Breast epithelium (tissue), 4 donors: ENCODE measurements around the gene KRT2. TPM values are rescaled to one million over a fixed set of nuclear protein-coding genes. Genes with fewer than 3 reads are reported as not detected.

ENCODE experiments used
- DNase-seq, 2 donors: peaks; one replicate each; pipeline ENCODE4 v3.0.0-alpha.2; 2019; ENCODE audit warnings: low spot score in 2 of 2
- H3K27ac ChIP-seq, 2 donors: fragments of 200-600 bp; sonication (generic) in 1 of 2; one replicate each; pipeline ENCODE4 v1.5.1; 2016 to 2019; ENCODE audit warnings: mild to moderate bottlenecking in 1 of 2
- H3K27me3 ChIP-seq, 2 donors: fragments of 200-600 bp; sonication (generic) in 1 of 2; one replicate each; pipeline versions ENCODE4 v1.5.1 to v1.6.0; 2017 to 2019; ENCODE audit warnings: control low read depth in 1 of 2, mild to moderate bottlenecking in 1 of 2
- H3K36me3 ChIP-seq: fragments of 200-600 bp; one replicate; pipeline ENCODE4 v1.5.1; 2019
- H3K4me1 ChIP-seq, 2 donors: fragments of 200-600 bp; sonication (generic); one replicate each; pipeline ENCODE4 v1.5.1; 2016 to 2019; ENCODE audit warnings: control low read depth in 1 of 2
- H3K4me3 ChIP-seq, 3 donors: fragments of 200-600 bp; sonication (generic); 1 replicate in 2 of 3; 2 replicates in 1 of 3; pipeline ENCODE4 v1.5.1; 2016 to 2019; ENCODE audit warnings: mild to moderate bottlenecking in 3 of 3, moderate library complexity in 2 of 3
- H3K9me3 ChIP-seq, 2 donors: fragments of 200-600 bp; sonication (generic) in 1 of 2; one replicate each; pipeline ENCODE4 v1.5.1; 2016 to 2019; ENCODE audit warnings: control low read depth in 1 of 2
- POLR2A ChIP-seq: fragments of 450-650 bp; IDR thresholded peaks from one replicate; pipeline ENCODE4 v1.6.1; 2016; ENCODE audit warnings: antibody characterized with exemption, mild to moderate bottlenecking, moderate library complexity
- POLR2AphosphoS5 ChIP-seq, 3 donors: sonication (generic); formaldehyde crosslinking; IDR thresholded peaks; one replicate each; pipeline ENCODE4 v1.6.1; 2017; ENCODE audit warnings: antibody characterized with exemption in 3 of 3
- intact Hi-C: fragments of 100-400 bp; cut with DNase I; formaldehyde crosslinking; loops from one replicate; pipeline ENCODE4 v1.15.1; 2023; ENCODE audit warnings: low total_unique reads
- total RNA-seq, 3 donors: library from RNA; depleted of rRNA; stranded (reverse); fragments of >200 nt; gene quantifications; one replicate each; pipeline ENCODE4 v1.1.0, GENCODE V29; 2016
- TF ChIP-seq, protein P1 (sequence below), 3 donors: fragments of 450-650 bp; IDR thresholded peaks; one replicate each; pipeline ENCODE4 v1.5.1; 2016 to 2017; ENCODE audit warnings: antibody characterized with exemption in 3 of 3, mild to moderate bottlenecking in 3 of 3, moderate library complexity in 3 of 3

Gene KRT2
- total RNA-seq, 3 donors from 2014 or later, result not detected

DNA sequence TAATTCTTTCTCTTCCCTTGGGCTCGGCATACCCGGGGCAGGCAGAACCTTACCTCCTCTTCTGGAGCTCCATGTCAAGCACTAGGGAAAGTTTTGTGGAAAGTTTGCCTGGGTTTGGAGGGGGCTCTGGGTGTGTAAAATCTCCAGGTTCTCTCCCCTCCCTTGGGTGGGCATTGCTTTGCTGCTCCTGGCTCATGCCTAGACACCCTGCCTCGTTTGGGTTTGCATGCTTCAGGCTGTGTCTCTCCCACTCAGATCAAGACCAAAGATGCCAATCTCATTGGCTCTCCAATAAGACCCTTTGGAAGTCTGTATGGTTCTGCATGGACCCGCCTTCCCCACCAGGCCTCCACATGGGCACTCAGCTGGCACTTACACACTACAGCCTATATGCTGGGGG, 6.2 kb upstream of the KRT2 start:
- no peak overlapping the region for H3K27ac ChIP-seq
- no peaks in the 10 kb centered on the region for H3K9me3 ChIP-seq
- intact Hi-C loops, result no loop called here
- H3K36me3 ChIP-seq, result no peaks in the 10 kb centered on the region
- TF ChIP-seq, protein P1, sequence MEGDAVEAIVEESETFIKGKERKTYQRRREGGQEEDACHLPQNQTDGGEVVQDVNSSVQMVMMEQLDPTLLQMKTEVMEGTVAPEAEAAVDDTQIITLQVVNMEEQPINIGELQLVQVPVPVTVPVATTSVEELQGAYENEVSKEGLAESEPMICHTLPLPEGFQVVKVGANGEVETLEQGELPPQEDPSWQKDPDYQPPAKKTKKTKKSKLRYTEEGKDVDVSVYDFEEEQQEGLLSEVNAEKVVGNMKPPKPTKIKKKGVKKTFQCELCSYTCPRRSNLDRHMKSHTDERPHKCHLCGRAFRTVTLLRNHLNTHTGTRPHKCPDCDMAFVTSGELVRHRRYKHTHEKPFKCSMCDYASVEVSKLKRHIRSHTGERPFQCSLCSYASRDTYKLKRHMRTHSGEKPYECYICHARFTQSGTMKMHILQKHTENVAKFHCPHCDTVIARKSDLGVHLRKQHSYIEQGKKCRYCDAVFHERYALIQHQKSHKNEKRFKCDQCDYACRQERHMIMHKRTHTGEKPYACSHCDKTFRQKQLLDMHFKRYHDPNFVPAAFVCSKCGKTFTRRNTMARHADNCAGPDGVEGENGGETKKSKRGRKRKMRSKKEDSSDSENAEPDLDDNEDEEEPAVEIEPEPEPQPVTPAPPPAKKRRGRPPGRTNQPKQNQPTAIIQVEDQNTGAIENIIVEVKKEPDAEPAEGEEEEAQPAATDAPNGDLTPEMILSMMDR (IDR thresholded peaks at IDR 0.05), result no peak
- TF ChIP-seq POLR2AphosphoS5 (IDR thresholded peaks at IDR 0.05), result no peak
- no peak for TF ChIP-seq POLR2A
- H3K4me3 ChIP-seq, result no peak overlapping the region
- peak in 1 of 2 donors; percentile 11 for DNase-seq
- peaks cover 0 to 4% of the 10 kb centered on the region in 2 donors for H3K27me3 ChIP-seq
- H3K4me1 ChIP-seq, result no peaks in the 10 kb centered on the region

DNA sequence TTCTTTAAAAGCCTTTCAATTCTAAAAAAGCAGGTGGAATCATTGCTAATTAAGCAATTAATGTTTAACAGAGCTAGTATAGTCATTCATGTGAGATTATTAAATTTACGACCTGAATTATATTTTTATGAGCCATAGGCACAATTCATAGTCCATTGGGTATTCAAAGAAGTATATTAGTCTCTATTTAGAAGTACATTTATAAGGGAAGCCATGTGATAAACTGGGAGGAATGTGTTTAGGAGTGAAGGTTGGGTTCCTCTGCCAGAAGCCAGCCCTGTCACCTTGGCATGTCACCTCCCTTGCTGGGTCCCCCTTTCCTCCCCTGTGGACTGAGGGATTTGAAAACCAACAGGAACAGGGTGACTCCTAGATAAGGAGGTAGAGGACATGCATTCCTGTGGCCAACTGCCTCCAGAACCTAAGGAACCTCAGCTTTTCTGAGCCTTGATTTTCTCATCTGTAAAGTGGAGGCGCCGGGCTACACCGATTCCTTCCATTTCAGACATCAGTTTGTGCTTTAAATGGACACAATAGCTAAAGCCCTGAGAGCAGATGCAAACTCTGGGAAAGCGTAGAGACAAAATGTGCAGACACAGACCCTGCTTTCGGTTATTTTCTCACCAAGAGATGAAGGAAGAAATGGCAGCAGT, 5.4 kb upstream of the KRT2 start:
- DNase-seq, result peak in 1 of 2 donors; percentile 9
- TF ChIP-seq, protein P1 (IDR thresholded peaks at IDR 0.05), result no peak
- TF ChIP-seq POLR2AphosphoS5 (IDR thresholded peaks at IDR 0.05) (no peak), POLR2A (no peak)
- Histone ChIP-seq H3K27me3 (peaks cover 0 to 4% of the 10 kb centered on the region in 2 donors), H3K9me3 (no peaks in the 10 kb centered on the region), H3K36me3 (no peaks in the 10 kb centered on the region), H3K4me3 (no peak overlapping the region), H3K27ac (no peak overlapping the region), H3K4me1 (no peaks in the 10 kb centered on the region)
- intact Hi-C loops, result no loop called here

DNA sequence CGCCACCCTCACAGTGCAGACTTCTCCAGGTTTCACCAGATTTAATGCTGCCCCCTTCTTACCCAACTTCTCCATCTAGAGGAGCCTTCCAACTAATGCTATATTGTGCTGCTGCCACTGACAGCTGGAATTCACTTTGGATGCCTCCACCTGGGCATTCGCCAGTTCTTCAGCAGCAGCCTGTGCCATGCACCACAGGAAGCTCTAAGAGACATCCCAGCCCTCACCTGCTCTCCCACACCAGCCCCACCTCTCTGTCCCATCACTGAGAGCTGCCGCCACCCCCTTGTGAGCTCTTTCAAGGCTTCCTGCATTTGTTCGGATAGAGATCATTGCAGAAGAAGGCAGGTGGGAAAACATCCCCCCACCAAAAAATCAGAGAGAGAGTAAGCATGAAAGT, 4.6 kb upstream of the KRT2 start:
- Histone ChIP-seq H3K9me3 (no peaks in the 10 kb centered on the region), H3K4me1 (no peaks in the 10 kb centered on the region), H3K27ac (no peak overlapping the region), H3K27me3 (peaks cover 0 to 4% of the 10 kb centered on the region in 2 donors), H3K36me3 (no peaks in the 10 kb centered on the region), H3K4me3 (no peak overlapping the region)
- TF ChIP-seq, protein P1 (IDR thresholded peaks at IDR 0.05), result no peak
- TF ChIP-seq POLR2A (no peak), POLR2AphosphoS5 (IDR thresholded peaks at IDR 0.05) (no peak)
- intact Hi-C loops, result no loop called here
- DNase-seq, result no peak

DNA sequence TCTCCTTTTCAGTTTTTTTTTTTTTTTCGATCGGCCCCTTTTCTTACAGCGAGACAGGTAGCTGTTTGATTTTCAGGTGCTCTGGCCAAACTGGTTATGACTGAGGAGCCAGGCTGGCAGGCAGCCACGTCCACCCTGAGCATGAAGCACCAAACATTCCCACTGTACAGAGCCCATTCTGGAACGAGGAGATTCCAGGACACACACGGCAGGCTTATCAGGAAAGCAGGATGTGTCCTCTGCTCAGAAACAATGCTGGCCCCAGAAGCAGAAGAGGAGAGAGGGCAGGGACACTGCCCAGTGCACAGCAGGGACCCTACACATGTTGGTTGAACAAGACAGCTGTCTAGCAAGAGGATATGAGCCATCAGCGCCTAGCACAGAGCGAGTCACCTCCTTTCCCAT, 3.7 kb upstream of the KRT2 start:
- peaks cover 0 to 4% of the 10 kb centered on the region in 2 donors for H3K27me3 ChIP-seq
- no peaks in the 10 kb centered on the region for H3K4me1 ChIP-seq
- no peaks in the 10 kb centered on the region for H3K36me3 ChIP-seq
- intact Hi-C loops, result no loop called here
- H3K9me3 ChIP-seq, result no peaks in the 10 kb centered on the region
- DNase-seq, result no peak
- H3K27ac ChIP-seq, result no peak overlapping the region
- TF ChIP-seq POLR2A (no peak), POLR2AphosphoS5 (IDR thresholded peaks at IDR 0.05) (no peak)
- TF ChIP-seq, protein P1 (IDR thresholded peaks at IDR 0.05), result no peak
- H3K4me3 ChIP-seq, result no peak overlapping the region

DNA sequence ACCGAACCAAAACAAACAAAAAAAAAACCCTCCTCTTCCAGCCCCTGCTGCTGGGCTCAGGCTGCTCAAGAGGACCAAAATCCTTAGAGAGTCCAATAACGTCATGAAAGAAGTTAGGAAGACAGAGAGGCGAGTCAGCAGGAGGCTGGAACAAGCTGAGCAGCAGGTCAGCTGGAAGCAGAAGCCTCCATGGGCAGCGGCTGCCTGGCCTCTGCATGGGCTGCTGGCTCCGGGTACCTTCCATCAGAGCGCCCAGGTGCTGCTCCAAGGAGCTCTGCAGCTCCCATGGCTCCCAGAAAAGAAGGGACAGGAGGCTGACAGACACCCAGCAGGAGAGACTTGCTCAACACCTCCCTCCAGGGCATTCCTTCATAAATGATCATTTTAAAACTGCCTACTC, 3.2 kb upstream of the KRT2 start:
- Histone ChIP-seq H3K36me3 (no peaks in the 10 kb centered on the region), H3K27me3 (peaks cover 0 to 4% of the 10 kb centered on the region in 2 donors), H3K27ac (no peak overlapping the region), H3K4me1 (no peaks in the 10 kb centered on the region), H3K9me3 (no peaks in the 10 kb centered on the region), H3K4me3 (no peak overlapping the region)
- no peak for DNase-seq
- intact Hi-C loops, result no loop called here
- TF ChIP-seq POLR2A (no peak), POLR2AphosphoS5 (IDR thresholded peaks at IDR 0.05) (no peak)
- TF ChIP-seq, protein P1 (IDR thresholded peaks at IDR 0.05), result no peak
